CD14-positive monocyte (primary cell): Measurements from ENCODE around the gene RPS28. TPM values are rescaled to one million over a fixed set of nuclear protein-coding genes. Genes with fewer than 3 reads are reported as not detected.

ENCODE experiments used
- DNase-seq, 3 donors: peaks; one replicate each; pipeline ENCODE4 v3.0.0-alpha.2; 2011 to 2022
- H2AFZ ChIP-seq: 2 replicates; pipeline ENCODE4 v1.6.0; 2012; ENCODE audit warnings: mild to moderate bottlenecking, low read depth, low read length, inconsistent platforms; ENCODE audit not compliant: insufficient read depth, poor library complexity, severe bottlenecking
- H3K27ac ChIP-seq, 2 donors: 1 replicate in 1 of 2; 2 replicates in 1 of 2; pipeline ENCODE4 v1.5.1; 2012 to 2013; ENCODE audit warnings: low read length in 2 of 2, control low read depth in 1 of 2, inconsistent platforms in 1 of 2, low read depth in 1 of 2, mild to moderate bottlenecking in 1 of 2
- H3K27me3 ChIP-seq, 2 donors: one replicate each; pipeline versions ENCODE4 v1.6.0 to v1.6.1; 2011 to 2013; ENCODE audit warnings: low read length in 2 of 2; ENCODE audit not compliant: control insufficient read depth in 2 of 2, insufficient read depth in 2 of 2
- H3K36me3 ChIP-seq, 2 donors: replicated peaks in 1 of 2; 1 replicate in 1 of 2; 2 replicates in 1 of 2; pipeline versions ENCODE4 v1.5.1 to v1.6.1; 2012 to 2013; ENCODE audit warnings: low read length in 2 of 2, control low read depth in 1 of 2, inconsistent platforms in 1 of 2, mild to moderate bottlenecking in 1 of 2; ENCODE audit not compliant: insufficient read depth in 2 of 2, control insufficient read depth in 1 of 2
- H3K4me1 ChIP-seq, 2 donors: 1 replicate in 1 of 2; 2 replicates in 1 of 2; pipeline versions ENCODE4 v1.5.1 to v1.6.1; 2012 to 2013; ENCODE audit warnings: low read length in 2 of 2, control low read depth in 1 of 2, inconsistent platforms in 1 of 2, mild to moderate bottlenecking in 1 of 2, moderate library complexity in 1 of 2; ENCODE audit not compliant: insufficient read depth in 2 of 2, control insufficient read depth in 1 of 2
- H3K4me2 ChIP-seq: replicated peaks from 2 replicates; pipeline ENCODE3; 2012; ENCODE audit warnings: low read length, moderate library complexity, mild to moderate bottlenecking; ENCODE audit not compliant: poor library complexity, severe bottlenecking; ENCODE audit errors: extremely low read depth
- H3K4me3 ChIP-seq, 3 experiments: fragments of 200-600 bp in 1 of 3; sonication (generic) in 1 of 3; replicated peaks in 1 of 3; 1 replicate in 2 of 3; 2 replicates in 1 of 3; pipeline ENCODE4 v1.5.1; 2011 to 2013; ENCODE audit warnings: low read length in 3 of 3, mild to moderate bottlenecking in 3 of 3, control low read depth in 2 of 3, low read depth in 2 of 3, inconsistent platforms in 1 of 3, moderate library complexity in 1 of 3
- H3K79me2 ChIP-seq: 2 replicates; pipeline ENCODE4 v1.6.0; 2012; ENCODE audit warnings: mild to moderate bottlenecking, control low read depth, inconsistent platforms, low read length, moderate library complexity; ENCODE audit not compliant: insufficient read depth
- H3K9ac ChIP-seq: 2 replicates; pipeline ENCODE4 v1.6.0; 2017; ENCODE audit warnings: low read length, mild to moderate bottlenecking; ENCODE audit not compliant: insufficient read depth, poor library complexity, severe bottlenecking
- H3K9me3 ChIP-seq, 2 donors: replicated peaks in 1 of 2; 1 replicate in 1 of 2; 2 replicates in 1 of 2; pipeline versions ENCODE4 v1.5.1 to v1.6.1; 2012 to 2013; ENCODE audit warnings: low read length in 2 of 2, control low read depth in 1 of 2; ENCODE audit not compliant: control insufficient read depth in 1 of 2, insufficient read depth in 1 of 2
- H4K20me1 ChIP-seq: 2 replicates; pipeline ENCODE4 v1.6.0; 2012; ENCODE audit warnings: mild to moderate bottlenecking, low read length, control low read depth, moderate library complexity; ENCODE audit not compliant: insufficient read depth
- H3K27ac Mint-ChIP-seq, 7 donors: one replicate each; pipeline ENCODE4 v1.8.0; 2020; ENCODE audit warnings: mild to moderate bottlenecking in 7 of 7, mixed read lengths in 7 of 7, moderate library complexity in 6 of 7, inconsistent platforms in 2 of 7
- H3K27me3 Mint-ChIP-seq, 3 donors: one replicate each; pipeline ENCODE4 v1.8.0; 2021 to 2022; ENCODE audit warnings: low read depth in 3 of 3, mild to moderate bottlenecking in 3 of 3, mixed read lengths in 3 of 3, moderate library complexity in 3 of 3, inconsistent platforms in 1 of 3
- H3K36me3 Mint-ChIP-seq, 2 donors: one replicate each; pipeline ENCODE4 v1.8.0; 2020; ENCODE audit warnings: mixed read lengths in 2 of 2, inconsistent platforms in 1 of 2, mild to moderate bottlenecking in 1 of 2
- H3K4me1 Mint-ChIP-seq: one replicate; pipeline ENCODE4 v1.8.0; 2020; ENCODE audit warnings: mild to moderate bottlenecking, mixed read lengths
- H3K4me3 Mint-ChIP-seq, 2 donors: one replicate each; pipeline ENCODE4 v1.8.0; 2020; ENCODE audit warnings: mild to moderate bottlenecking in 2 of 2, mixed read lengths in 2 of 2, moderate library complexity in 1 of 2
- H3K9me3 Mint-ChIP-seq, 7 donors: one replicate each; pipeline ENCODE4 v1.8.0; 2020 to 2022; ENCODE audit warnings: mixed read lengths in 7 of 7, mild to moderate bottlenecking in 6 of 7, moderate library complexity in 6 of 7, inconsistent platforms in 2 of 7
- CTCF ChIP-seq: fragments of 200-600 bp; IDR thresholded peaks from one replicate; pipeline ENCODE4 v1.8.0; 2022; ENCODE audit warnings: antibody characterized with exemption, mild to moderate bottlenecking
- WGBS: methylation state at CpG from one replicate; pipeline ENCODE4 v1.1.5; 2013; ENCODE audit warnings: missing lambda C conversion rate; ENCODE audit not compliant: insufficient coverage; 5-methylcytosine and 5-hydroxymethylcytosine counted together
- intact Hi-C, 2 donors: fragments of 100-400 bp; cut with micrococcal nuclease; formaldehyde crosslinking; loops; one replicate each; pipeline versions ENCODE4 v1.15.0 to v1.15.1; 2023
- polyA plus RNA-seq, 3 donors: library from polyadenylated mRNA; depleted of rRNA in 1 of 3; unstranded in 2 of 3; stranded (reverse) in 1 of 3; fragments of 300-500 nt in 2 of 3; fragments of >200 nt in 1 of 3; fragmentation: Illumina TruSeq in 2 of 3; gene quantifications; 1 replicate in 2 of 3; 2 replicates in 1 of 3; pipeline ENCODE4 v1.2.3, GENCODE V29; 2012 to 2021

Gene RPS28
- polyA plus RNA-seq, 3 donors = 539 to 1,104 (median 984) TPM

GRCh38 chr19:8331263-8331845 is 10.1 kb downstream of the RPS28 start:
- no peaks in the 10 kb centered on the region for H4K20me1 ChIP-seq
- no peak for TF ChIP-seq CTCF
- Mint-ChIP-seq H3K9me3 (peaks cover 0 to 18% (median 7%) of the 10 kb centered on the region in 7 donors), H3K4me3 (no peak overlapping the region), H3K27me3 (peaks cover 46 to 66% (median 57%) of the 10 kb centered on the region in 3 donors), H3K4me1 (peaks cover 4% of the 10 kb centered on the region), H3K27ac (no peak overlapping the region), H3K36me3 (no peaks in the 10 kb centered on the region)
- intact Hi-C loops = no loop called here
- no peak overlapping the region for H3K9ac ChIP-seq
- DNase-seq = no peak
- H3K36me3 ChIP-seq = no peaks in the 10 kb centered on the region
- peaks cover 0 to 12% of the 10 kb centered on the region in 2 donors for H3K4me1 ChIP-seq
- H3K4me2 ChIP-seq = no peak overlapping the region
- no peak overlapping the region for H2AFZ ChIP-seq
- peaks cover 21 to 27% of the 10 kb centered on the region in 2 donors for H3K27me3 ChIP-seq
- H3K79me2 ChIP-seq = no peaks in the 10 kb centered on the region
- 85% methylated on average over 2 of the region's 8 CpGs for WGBS
- peaks cover 3 to 9% of the 10 kb centered on the region in 2 donors for H3K9me3 ChIP-seq
- no peak overlapping the region for H3K27ac ChIP-seq
- no peak overlapping the region for H3K4me3 ChIP-seq

- Histone ChIP-seq H4K20me1 (no peaks in the 10 kb centered on the region), H3K79me2 (no peaks in the 10 kb centered on the region), H3K4me2 (no peak overlapping the region), H3K9ac (no peak overlapping the region), H3K27me3 (peaks cover 21 to 38% of the 10 kb centered on the region in 2 donors), H3K36me3 (no peaks in the 10 kb centered on the region), H2AFZ (no peak overlapping the region), H3K4me1 (peaks cover 0 to 12% of the 10 kb centered on the region in 2 donors), H3K9me3 (peaks cover 0 to 9% of the 10 kb centered on the region in 2 donors), H3K27ac (no peak overlapping the region), H3K4me3 (no peak overlapping the region)
- Mint-ChIP-seq H3K4me3 (peak overlapping the region in 1 of 2 donors; percentile 70), H3K9me3 (peaks cover 0 to 10% (median 2%) of the 10 kb centered on the region in 7 donors), H3K4me1 (peaks cover 4% of the 10 kb centered on the region), H3K27me3 (peaks cover 50 to 76% (median 68%) of the 10 kb centered on the region in 3 donors), H3K27ac (peak overlapping the region in 1 of 7 donors; percentile 45), H3K36me3 (no peaks in the 10 kb centered on the region)
- DNase-seq = no peak
- intact Hi-C loops = no loop called here
- no peak for TF ChIP-seq CTCF
- 32% methylated on average over 52 of the region's 52 CpGs for WGBS
These were observed 11.9 kb downstream of the RPS28 start for GRCh38 chr19:8332976-8333766.
